Liver (tissue), 3 donors: ENCODE results near the gene MAN1C1.

Source experiments
- EGR1 ChIP-seq, 2 donors: IDR thresholded peaks; 2 replicates each; pipeline ENCODE4 v1.6.1; 2016 to 2018; ENCODE audit warnings: antibody characterized with exemption in 2 of 2, low read depth in 2 of 2
- GABPA ChIP-seq, 2 donors: IDR thresholded peaks in 1 of 2; conservative IDR thresholded peaks in 1 of 2; 2 replicates each; pipeline ENCODE4 v1.6.1; 2016; ENCODE audit warnings: antibody characterized with exemption in 2 of 2, mild to moderate bottlenecking in 1 of 2, moderate library complexity in 1 of 2
- JUND ChIP-seq, 2 donors: IDR thresholded peaks; 2 replicates each; pipeline ENCODE4 v1.6.1; 2016; ENCODE audit warnings: antibody characterized with exemption in 2 of 2
- MAX ChIP-seq: IDR thresholded peaks from 2 replicates; pipeline ENCODE4 v1.6.1; 2016; ENCODE audit warnings: antibody characterized with exemption
- NR2F2 ChIP-seq: IDR thresholded peaks from 2 replicates; pipeline ENCODE4 v1.6.1; 2016; ENCODE audit warnings: antibody characterized with exemption
- RAD21 ChIP-seq, 2 donors: IDR thresholded peaks; 2 replicates each; pipeline ENCODE4 v1.6.1; 2016; ENCODE audit warnings: antibody characterized with exemption in 2 of 2, mild to moderate bottlenecking in 2 of 2
- REST ChIP-seq: IDR thresholded peaks from 2 replicates; pipeline ENCODE4 v1.6.1; 2016; ENCODE audit warnings: antibody characterized with exemption, mild to moderate bottlenecking
- SP1 ChIP-seq: IDR thresholded peaks from 2 replicates; pipeline ENCODE4 v1.6.1; 2018; ENCODE audit warnings: antibody characterized with exemption, mild to moderate bottlenecking
- TAF1 ChIP-seq: conservative IDR thresholded peaks from 2 replicates; pipeline ENCODE4 v1.6.1; 2016; ENCODE audit warnings: antibody characterized with exemption, mild to moderate bottlenecking
- YY1 ChIP-seq: IDR thresholded peaks from 2 replicates; pipeline ENCODE4 v1.6.1; 2016; ENCODE audit warnings: antibody characterized with exemption, mild to moderate bottlenecking
- TF ChIP-seq, protein P1 (sequence below): fragments of 150-350 bp; IDR thresholded peaks from 2 replicates; pipeline ENCODE4 v1.5.1; 2017; ENCODE audit warnings: improper control_type of control experiment, low read depth, low read length; ENCODE audit not compliant: missing input control
- TF ChIP-seq, protein P2 (sequence below): IDR thresholded peaks from 2 replicates; pipeline ENCODE4 v1.6.1; 2016; ENCODE audit warnings: antibody characterized with exemption
- TF ChIP-seq, protein P3 (sequence below): IDR thresholded peaks from 2 replicates; pipeline ENCODE4 v1.6.1; 2016; ENCODE audit warnings: antibody characterized with exemption
- donor health status: healthy.
- donor health status: healthy.

GRCh38 chr1:25728301-25728935 is 111.8 kb downstream of the MAN1C1 start:
- TF ChIP-seq, protein P1, sequence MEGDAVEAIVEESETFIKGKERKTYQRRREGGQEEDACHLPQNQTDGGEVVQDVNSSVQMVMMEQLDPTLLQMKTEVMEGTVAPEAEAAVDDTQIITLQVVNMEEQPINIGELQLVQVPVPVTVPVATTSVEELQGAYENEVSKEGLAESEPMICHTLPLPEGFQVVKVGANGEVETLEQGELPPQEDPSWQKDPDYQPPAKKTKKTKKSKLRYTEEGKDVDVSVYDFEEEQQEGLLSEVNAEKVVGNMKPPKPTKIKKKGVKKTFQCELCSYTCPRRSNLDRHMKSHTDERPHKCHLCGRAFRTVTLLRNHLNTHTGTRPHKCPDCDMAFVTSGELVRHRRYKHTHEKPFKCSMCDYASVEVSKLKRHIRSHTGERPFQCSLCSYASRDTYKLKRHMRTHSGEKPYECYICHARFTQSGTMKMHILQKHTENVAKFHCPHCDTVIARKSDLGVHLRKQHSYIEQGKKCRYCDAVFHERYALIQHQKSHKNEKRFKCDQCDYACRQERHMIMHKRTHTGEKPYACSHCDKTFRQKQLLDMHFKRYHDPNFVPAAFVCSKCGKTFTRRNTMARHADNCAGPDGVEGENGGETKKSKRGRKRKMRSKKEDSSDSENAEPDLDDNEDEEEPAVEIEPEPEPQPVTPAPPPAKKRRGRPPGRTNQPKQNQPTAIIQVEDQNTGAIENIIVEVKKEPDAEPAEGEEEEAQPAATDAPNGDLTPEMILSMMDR, result no peak
- TF ChIP-seq TAF1, result no peak
- TF ChIP-seq GABPA (IDR thresholded peaks at IDR 0.05 in 1 of 2, conservative IDR thresholded peaks at IDR 0.05 in 1 of 2), result no peak
- TF ChIP-seq, protein P2, sequence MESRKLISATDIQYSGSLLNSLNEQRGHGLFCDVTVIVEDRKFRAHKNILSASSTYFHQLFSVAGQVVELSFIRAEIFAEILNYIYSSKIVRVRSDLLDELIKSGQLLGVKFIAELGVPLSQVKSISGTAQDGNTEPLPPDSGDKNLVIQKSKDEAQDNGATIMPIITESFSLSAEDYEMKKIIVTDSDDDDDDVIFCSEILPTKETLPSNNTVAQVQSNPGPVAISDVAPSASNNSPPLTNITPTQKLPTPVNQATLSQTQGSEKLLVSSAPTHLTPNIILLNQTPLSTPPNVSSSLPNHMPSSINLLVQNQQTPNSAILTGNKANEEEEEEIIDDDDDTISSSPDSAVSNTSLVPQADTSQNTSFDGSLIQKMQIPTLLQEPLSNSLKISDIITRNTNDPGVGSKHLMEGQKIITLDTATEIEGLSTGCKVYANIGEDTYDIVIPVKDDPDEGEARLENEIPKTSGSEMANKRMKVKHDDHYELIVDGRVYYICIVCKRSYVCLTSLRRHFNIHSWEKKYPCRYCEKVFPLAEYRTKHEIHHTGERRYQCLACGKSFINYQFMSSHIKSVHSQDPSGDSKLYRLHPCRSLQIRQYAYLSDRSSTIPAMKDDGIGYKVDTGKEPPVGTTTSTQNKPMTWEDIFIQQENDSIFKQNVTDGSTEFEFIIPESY, result no peak
- TF ChIP-seq EGR1 (IDR thresholded peaks at IDR 0.05; ENCODE audit: low read depth in 2 of 2), result no peak
- TF ChIP-seq, protein P3, sequence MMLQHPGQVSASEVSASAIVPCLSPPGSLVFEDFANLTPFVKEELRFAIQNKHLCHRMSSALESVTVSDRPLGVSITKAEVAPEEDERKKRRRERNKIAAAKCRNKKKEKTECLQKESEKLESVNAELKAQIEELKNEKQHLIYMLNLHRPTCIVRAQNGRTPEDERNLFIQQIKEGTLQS, result no peak
- no peak for TF ChIP-seq NR2F2
- TF ChIP-seq JUND (IDR thresholded peaks at IDR 0.05), result no peak
- TF ChIP-seq SP1, result no peak
- TF ChIP-seq REST, result no peak
- no peak for TF ChIP-seq RAD21 (IDR thresholded peaks at IDR 0.05)
- no peak for TF ChIP-seq YY1
- TF ChIP-seq MAX, result no peak
